Measurements from ENCODE around the gene TMEM163. TPM values are rescaled to one million over a fixed set of nuclear protein-coding genes. Genes with fewer than 3 reads are reported as not detected.

TMEM163 gene
- polyA plus RNA-seq, 1 experiment: not detected

GRCh38 chr2:134712299-134712698 is 6.5 kb downstream of the TMEM163 start:
- CTCF ChIA-PET: interaction anchor here (0.7 kb wide), 1 partner anchor 19 kb away, joined by 3 read pairs; no protein-coding TSS in a partner anchor
- DNase-seq (ENCODE audit: low read depth): no peak
- Histone ChIP-seq H3K36me3 (ENCODE audit: control insufficient read depth, insufficient read depth, low read length) (no peaks in the 10 kb centered on the region), H3K4me3 (ENCODE audit: low read depth, low read length) (no peak overlapping the region), H3K27me3 (ENCODE audit: control insufficient read depth, insufficient read depth, low read length) (peaks cover 6% of the 10 kb centered on the region)
- no peak for TF ChIP-seq CTCF (IDR thresholded peaks at IDR 0.05; ENCODE audit: insufficient read depth, low read depth, low read length)
- POLR2A ChIA-PET: no interaction called here

- Histone ChIP-seq H3K27me3 (ENCODE audit: control insufficient read depth, insufficient read depth, low read length) (peaks cover 4% of the 10 kb centered on the region; the same call in 1 of the 2 replicates), H3K4me3 (ENCODE audit: low read depth, low read length) (no peak overlapping the region), H3K36me3 (ENCODE audit: control insufficient read depth, insufficient read depth, low read length) (no peaks in the 10 kb centered on the region)
- ChIA-PET CTCF (interaction anchor here (1.1 kb wide), 1 partner anchor 9 kb away, joined by 3 read pairs; no protein-coding TSS in a partner anchor), POLR2A (no interaction called here)
- DNase-seq (ENCODE audit: low read depth): no peak
- no peak for TF ChIP-seq CTCF (IDR thresholded peaks at IDR 0.05; ENCODE audit: insufficient read depth, low read depth, low read length)
Observed at GRCh38 chr2:134711692-134712091, 7.1 kb downstream of the TMEM163 start.

GRCh38 chr2:134707330-134707676 is 11.5 kb downstream of the TMEM163 start:
- H3K4me3 ChIP-seq (ENCODE audit: low read depth, low read length): no peak overlapping the region
- CTCF ChIA-PET: no interaction called here
- POLR2A ChIA-PET: no interaction called here
- no peaks in the 10 kb centered on the region for H3K36me3 ChIP-seq (ENCODE audit: control insufficient read depth, insufficient read depth, low read length)
- no peak for TF ChIP-seq CTCF (IDR thresholded peaks at IDR 0.05; ENCODE audit: insufficient read depth, low read depth, low read length)
- H3K27me3 ChIP-seq (ENCODE audit: control insufficient read depth, insufficient read depth, low read length): no peaks in the 10 kb centered on the region
- DNase-seq (ENCODE audit: low read depth): no peak

GRCh38 chr2:134706587-134707329 is 12.0 kb downstream of the TMEM163 start:
- POLR2A ChIA-PET: no interaction called here
- no peaks in the 10 kb centered on the region for H3K36me3 ChIP-seq (ENCODE audit: control insufficient read depth, insufficient read depth, low read length)
- CTCF ChIA-PET: no interaction called here
- no peaks in the 10 kb centered on the region for H3K27me3 ChIP-seq (ENCODE audit: control insufficient read depth, insufficient read depth, low read length)
- DNase-seq (ENCODE audit: low read depth): no peak
- TF ChIP-seq CTCF (IDR thresholded peaks at IDR 0.05; ENCODE audit: insufficient read depth, low read depth, low read length): no peak
- no peak overlapping the region for H3K4me3 ChIP-seq (ENCODE audit: low read depth, low read length)

GRCh38 chr2:134705861-134706586 is 12.8 kb downstream of the TMEM163 start:
- Histone ChIP-seq H3K27me3 (ENCODE audit: control insufficient read depth, insufficient read depth, low read length) (no peaks in the 10 kb centered on the region), H3K4me3 (ENCODE audit: low read depth, low read length) (no peak overlapping the region), H3K36me3 (ENCODE audit: control insufficient read depth, insufficient read depth, low read length) (no peaks in the 10 kb centered on the region)
- ChIA-PET POLR2A (no interaction called here), CTCF (interaction anchor here (0.5 kb wide), 1 partner anchor 47 kb away, joined by 3 read pairs; no protein-coding TSS in a partner anchor)
- no peak for DNase-seq (ENCODE audit: low read depth)
- no peak for TF ChIP-seq CTCF (IDR thresholded peaks at IDR 0.05; ENCODE audit: insufficient read depth, low read depth, low read length)

All from BJ (cell line).